PC-9 (cell line): Measurements from ENCODE around the gene ADRA2B. TPM values are rescaled to one million over a fixed set of nuclear protein-coding genes. Genes with fewer than 3 reads are reported as not detected.

Experiments used
- BruUV-seq: library from RNA; stranded (reverse); fragments of 400-500 nt; replicated peaks from 2 replicates; lab custom pipeline; 2021; lab: Mats Ljungman, UMichigan
- CTCF ChIA-PET: fragments of 300-600 bp; sonication (Branson Sonifier 250); formaldehyde crosslinking; loops from one replicate; lab custom pipeline; 2022; ENCODE audit warnings: antibody characterized with exemption; lab: Charles Lee
- POLR2A ChIA-PET: fragments of 300-600 bp; sonication (Branson Sonifier 250); formaldehyde crosslinking; loops from one replicate; lab custom pipeline; 2022; ENCODE audit warnings: antibody characterized with exemption; ENCODE audit not compliant: unreplicated experiment; lab: Charles Lee
- DNase-seq, 2 experiments: peaks; one replicate each; pipeline versions ENCODE4 v3.0.0 to v3.0.0-alpha.2; 2015 to 2022; ENCODE audit warnings: mixed read lengths in 1 of 2
- H2AFZ ChIP-seq: fragments of 200-600 bp; sonication (generic); 2 replicates; pipeline ENCODE4 v1.8.1; 2017; ENCODE audit warnings: antibody characterized with exemption
- H3F3A ChIP-seq: fragments of 200-600 bp; sonication (generic); 2 replicates; pipeline ENCODE4 v1.8.1; 2017; ENCODE audit warnings: antibody characterized with exemption, mild to moderate bottlenecking, low read depth; ENCODE audit not compliant: insufficient read depth
- H3K27ac ChIP-seq: fragments of 200-600 bp; sonication (generic); 2 replicates; pipeline ENCODE4 v1.6.1; 2016; ENCODE audit warnings: mixed run types
- H3K27me3 ChIP-seq: fragments of 200-600 bp; sonication (generic); 2 replicates; pipeline ENCODE4 v1.6.1; 2016; ENCODE audit warnings: low read depth, mixed run types; ENCODE audit not compliant: insufficient read depth
- H3K36me3 ChIP-seq: fragments of 200-600 bp; sonication (generic); 2 replicates; pipeline ENCODE4 v1.6.1; 2016; ENCODE audit warnings: low read depth, mixed run types
- H3K4me1 ChIP-seq: fragments of 200-600 bp; sonication (generic); replicated peaks from 2 replicates; pipeline ENCODE4 v1.6.1; 2016; ENCODE audit warnings: mixed run types; ENCODE audit not compliant: insufficient read depth
- H3K4me2 ChIP-seq: fragments of 200-600 bp; sonication (generic); 2 replicates; pipeline ENCODE4 v1.6.1; 2017; ENCODE audit warnings: mixed run types
- H3K4me3 ChIP-seq: fragments of 200-600 bp; sonication (generic); 2 replicates; pipeline ENCODE4 v1.6.1; 2016; ENCODE audit warnings: mixed run types
- H3K79me2 ChIP-seq: fragments of 200-600 bp; sonication (generic); 2 replicates; pipeline ENCODE4 v1.6.1; 2017; ENCODE audit warnings: low read depth, mixed run types
- H3K9me2 ChIP-seq: fragments of 200-600 bp; sonication (generic); 2 replicates; pipeline ENCODE4 v1.8.1; 2017; ENCODE audit warnings: mild to moderate bottlenecking; ENCODE audit not compliant: insufficient read depth
- H3K9me3 ChIP-seq: fragments of 200-600 bp; sonication (generic); 2 replicates; pipeline ENCODE4 v1.8.1; 2016; ENCODE audit warnings: low read depth; ENCODE audit not compliant: insufficient read depth
- H4K20me1 ChIP-seq: fragments of 200-600 bp; sonication (generic); 2 replicates; pipeline ENCODE4 v1.8.1; 2017; ENCODE audit not compliant: insufficient read depth
- EZH2 ChIP-seq: fragments of 200-600 bp; sonication (generic); IDR thresholded peaks from 2 replicates; pipeline ENCODE4 v1.8.0; 2017; ENCODE audit warnings: antibody characterized with exemption, low read depth
- intact Hi-C: fragments of 100-400 bp; cut with micrococcal nuclease; formaldehyde crosslinking; loops from one replicate; pipeline ENCODE4 v1.10.0; 2022; ENCODE audit not compliant: unreplicated experiment
- total RNA-seq: library from RNA; stranded (reverse); gene quantifications from 2 replicates; pipeline ENCODE4 v1.2.3, GENCODE V29; 2021
- TF ChIP-seq, protein P1 (sequence below): fragments of 200-600 bp; sonication (generic); conservative IDR thresholded peaks from 2 replicates; pipeline ENCODE4 v1.6.1; 2017; ENCODE audit warnings: mixed run types, antibody characterized with exemption, mild to moderate bottlenecking, moderate library complexity

Gene ADRA2B
- total RNA-seq, 1 experiment from 2014 or later, result 0.26 TPM

DNA sequence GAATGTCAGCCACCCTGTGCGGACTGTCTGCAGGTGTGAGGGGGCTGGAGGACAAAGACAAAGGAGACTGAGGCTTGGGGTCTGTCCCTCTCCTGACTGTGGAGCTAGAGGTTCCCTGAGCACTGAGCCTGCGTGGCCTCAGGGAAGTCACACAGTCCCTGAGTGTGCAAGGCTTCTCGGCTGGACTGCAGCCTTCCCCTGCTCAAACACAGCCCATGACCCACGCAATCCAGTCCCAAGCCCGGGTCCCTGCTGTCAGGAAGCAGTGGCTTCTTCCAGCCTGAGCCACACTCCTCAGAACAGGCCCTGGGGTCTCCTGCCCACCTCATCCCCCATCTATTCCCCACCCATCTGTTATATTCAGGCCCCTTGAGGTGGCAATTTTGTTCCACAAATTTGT is 19.2 kb upstream of the ADRA2B start:
- POLR2A ChIA-PET, result no interaction called here
- CTCF ChIA-PET, result no interaction called here
- no peak overlapping the region for H3K4me2 ChIP-seq
- H3K27me3 ChIP-seq, result no peaks in the 10 kb centered on the region
- no peaks in the 10 kb centered on the region for H3K9me3 ChIP-seq
- H3K4me1 ChIP-seq, result peaks cover 9% of the 10 kb centered on the region
- H4K20me1 ChIP-seq, result no peaks in the 10 kb centered on the region
- no peaks in the 10 kb centered on the region for H3K9me2 ChIP-seq
- H3K36me3 ChIP-seq, result no peaks in the 10 kb centered on the region
- no peak overlapping the region for H3K4me3 ChIP-seq
- DNase-seq, result no peak
- intact Hi-C loops, result no loop called here
- no peak overlapping the region for H3K27ac ChIP-seq
- no TSS peak for BruUV-seq
- no peaks in the 10 kb centered on the region for H3K79me2 ChIP-seq
- TF ChIP-seq, protein P1, sequence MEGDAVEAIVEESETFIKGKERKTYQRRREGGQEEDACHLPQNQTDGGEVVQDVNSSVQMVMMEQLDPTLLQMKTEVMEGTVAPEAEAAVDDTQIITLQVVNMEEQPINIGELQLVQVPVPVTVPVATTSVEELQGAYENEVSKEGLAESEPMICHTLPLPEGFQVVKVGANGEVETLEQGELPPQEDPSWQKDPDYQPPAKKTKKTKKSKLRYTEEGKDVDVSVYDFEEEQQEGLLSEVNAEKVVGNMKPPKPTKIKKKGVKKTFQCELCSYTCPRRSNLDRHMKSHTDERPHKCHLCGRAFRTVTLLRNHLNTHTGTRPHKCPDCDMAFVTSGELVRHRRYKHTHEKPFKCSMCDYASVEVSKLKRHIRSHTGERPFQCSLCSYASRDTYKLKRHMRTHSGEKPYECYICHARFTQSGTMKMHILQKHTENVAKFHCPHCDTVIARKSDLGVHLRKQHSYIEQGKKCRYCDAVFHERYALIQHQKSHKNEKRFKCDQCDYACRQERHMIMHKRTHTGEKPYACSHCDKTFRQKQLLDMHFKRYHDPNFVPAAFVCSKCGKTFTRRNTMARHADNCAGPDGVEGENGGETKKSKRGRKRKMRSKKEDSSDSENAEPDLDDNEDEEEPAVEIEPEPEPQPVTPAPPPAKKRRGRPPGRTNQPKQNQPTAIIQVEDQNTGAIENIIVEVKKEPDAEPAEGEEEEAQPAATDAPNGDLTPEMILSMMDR, result no peak
- TF ChIP-seq EZH2, result no peak
- no peak overlapping the region for H2AFZ ChIP-seq
- peaks cover 5% of the 10 kb centered on the region; the same call in 1 of the 2 replicates for H3F3A ChIP-seq

DNA sequence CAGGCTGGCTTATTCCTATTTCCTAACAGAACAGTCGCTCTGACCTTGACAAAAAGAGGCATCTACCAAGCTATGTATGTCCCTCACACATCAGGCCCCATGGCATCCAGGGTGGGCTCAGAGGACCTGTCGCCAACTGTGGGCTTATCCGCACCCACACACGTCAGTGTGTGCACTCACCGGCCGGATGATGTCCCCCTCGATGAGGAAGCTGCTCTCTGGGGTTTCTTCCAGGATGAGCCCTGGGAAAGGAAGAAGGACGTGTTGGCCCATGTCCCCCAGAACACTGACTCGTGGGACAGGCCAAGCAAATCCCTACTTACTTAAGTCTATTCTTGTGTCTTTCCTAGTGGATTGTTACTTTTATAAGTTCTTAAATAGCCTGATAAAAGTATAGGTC is 18.8 kb upstream of the ADRA2B start:
- Histone ChIP-seq H3K4me3 (no peak overlapping the region), H3K9me2 (no peaks in the 10 kb centered on the region), H3K27me3 (no peaks in the 10 kb centered on the region; the same call in 1 of the 2 replicates), H3K9me3 (no peaks in the 10 kb centered on the region), H3F3A (peaks cover 5% of the 10 kb centered on the region; the same call in 1 of the 2 replicates), H3K27ac (no peak overlapping the region), H3K79me2 (no peaks in the 10 kb centered on the region), H4K20me1 (no peaks in the 10 kb centered on the region), H2AFZ (no peak overlapping the region), H3K36me3 (no peaks in the 10 kb centered on the region), H3K4me1 (peaks cover 9% of the 10 kb centered on the region), H3K4me2 (no peak overlapping the region)
- CTCF ChIA-PET, result no interaction called here
- intact Hi-C loops, result no loop called here
- TF ChIP-seq, protein P1, result no peak
- TF ChIP-seq EZH2, result no peak
- POLR2A ChIA-PET, result no interaction called here
- BruUV-seq, result no TSS peak
- no peak for DNase-seq

DNA sequence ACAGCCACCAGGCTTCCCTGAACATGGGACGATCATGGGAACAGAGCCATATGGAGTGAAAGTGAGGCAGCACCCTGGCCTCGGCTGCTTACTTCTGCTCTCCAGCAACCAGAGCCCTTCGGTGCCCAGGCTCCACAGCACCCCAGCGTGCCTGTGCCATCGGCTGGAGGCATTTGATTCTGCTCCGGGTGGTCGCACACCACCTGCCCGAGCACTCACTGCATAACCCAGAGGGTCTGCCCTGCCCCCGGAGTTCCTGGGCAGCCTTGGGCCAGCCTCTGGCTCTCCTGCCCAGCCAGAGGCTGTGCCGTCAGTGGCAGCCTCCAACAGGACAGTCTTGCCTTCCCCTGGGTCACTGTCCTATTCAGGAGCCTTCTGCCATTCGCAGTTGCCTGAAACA is 18.1 kb upstream of the ADRA2B start:
- TF ChIP-seq, protein P1, result no peak
- no peak for TF ChIP-seq EZH2
- intact Hi-C loops, result no loop called here
- CTCF ChIA-PET, result no interaction called here

More for the DNA sequence above, 18.1 kb upstream of the ADRA2B start:
- Histone ChIP-seq H4K20me1 (no peaks in the 10 kb centered on the region), H3K9me3 (no peaks in the 10 kb centered on the region), H3F3A (peaks cover 5% of the 10 kb centered on the region; the same call in 1 of the 2 replicates), H3K4me2 (no peak overlapping the region), H3K27ac (no peak overlapping the region), H3K36me3 (no peaks in the 10 kb centered on the region), H3K27me3 (no peaks in the 10 kb centered on the region; the same call in 1 of the 2 replicates), H3K4me3 (no peak overlapping the region), H3K4me1 (peaks cover 9% of the 10 kb centered on the region), H3K79me2 (no peaks in the 10 kb centered on the region), H3K9me2 (no peaks in the 10 kb centered on the region), H2AFZ (no peak overlapping the region)
- BruUV-seq, result no TSS peak
- POLR2A ChIA-PET, result no interaction called here
- DNase-seq, result no peak
